Caco-2 (cell line): ENCODE measurements around the gene ATXN10. TPM values are rescaled to one million over a fixed set of nuclear protein-coding genes. Genes with fewer than 3 reads are reported as not detected.
"Not testable (repeated sequence)": the region's sequence is repeated elsewhere in the genome, so short reads cannot be mapped to it uniquely, and the experiment has no call there.

Experiments
- BruUV-seq: library from RNA; stranded (reverse); fragments of 400-500 nt; replicated peaks from 2 replicates; lab custom pipeline; 2021; lab: Mats Ljungman, UMichigan
- CTCF ChIA-PET: fragments of 300-600 bp; sonication (Branson Sonifier 250); formaldehyde crosslinking; loops from one replicate; lab custom pipeline; 2022; ENCODE audit warnings: antibody characterized with exemption; lab: Charles Lee
- POLR2A ChIA-PET: fragments of 300-600 bp; sonication (Branson Sonifier 250); formaldehyde crosslinking; loops from one replicate; lab custom pipeline; 2022; ENCODE audit warnings: antibody characterized with exemption; lab: Charles Lee
- DNase-seq, 2 experiments: peaks; one replicate each; pipeline versions ENCODE4 v3.0.0 to v3.0.0-alpha.2; 2020 to 2022
- H3K27me3 ChIP-seq: replicated peaks from 2 replicates; pipeline ENCODE4 v1.6.0; 2011; ENCODE audit warnings: low read length; ENCODE audit not compliant: control insufficient read depth, insufficient read depth
- H3K36me3 ChIP-seq: 2 replicates; pipeline ENCODE4 v1.5.1; 2011; ENCODE audit warnings: low read length; ENCODE audit not compliant: control insufficient read depth, insufficient read depth
- H3K4me1 ChIP-seq: fragments of 250-450 bp; sonication (Bioruptor Pico); 2 replicates; pipeline ENCODE4 v1.5.1; 2020; ENCODE audit warnings: mild to moderate bottlenecking
- H3K4me3 ChIP-seq: 2 replicates; pipeline ENCODE4 v1.5.1; 2011; ENCODE audit warnings: low read depth, mild to moderate bottlenecking, control low read depth, low read length
- H3K9me3 ChIP-seq: fragments of 250-450 bp; sonication (Bioruptor Pico); 2 replicates; pipeline ENCODE4 v1.5.1; 2020; ENCODE audit warnings: mild to moderate bottlenecking, moderate library complexity
- H3K27ac Mint-ChIP-seq: one replicate; pipeline ENCODE4 v1.8.0; 2022; ENCODE audit warnings: mixed read lengths; ENCODE audit not compliant: unreplicated experiment
- H3K27me3 Mint-ChIP-seq: one replicate; pipeline ENCODE4 v1.8.0; 2022; ENCODE audit warnings: mixed read lengths; ENCODE audit not compliant: insufficient read depth, unreplicated experiment
- H3K36me3 Mint-ChIP-seq: one replicate; pipeline ENCODE4 v1.8.0; 2022; ENCODE audit warnings: mild to moderate bottlenecking, mixed read lengths; ENCODE audit not compliant: insufficient read depth, unreplicated experiment
- H3K4me1 Mint-ChIP-seq: one replicate; pipeline ENCODE4 v1.8.0; 2022; ENCODE audit warnings: low read depth, mixed read lengths; ENCODE audit not compliant: unreplicated experiment
- H3K4me3 Mint-ChIP-seq: one replicate; pipeline ENCODE4 v1.8.0; 2022; ENCODE audit warnings: mild to moderate bottlenecking, moderate library complexity, mixed read lengths; ENCODE audit not compliant: unreplicated experiment
- H3K9me3 Mint-ChIP-seq: one replicate; pipeline ENCODE4 v1.8.0; 2022; ENCODE audit warnings: mixed read lengths; ENCODE audit not compliant: unreplicated experiment
- intact Hi-C: fragments of 100-400 bp; cut with micrococcal nuclease; formaldehyde crosslinking; loops from one replicate; pipeline ENCODE4 v1.10.0; 2022; ENCODE audit not compliant: unreplicated experiment
- total RNA-seq: library from RNA; stranded (reverse); gene quantifications from 2 replicates; pipeline ENCODE4 v1.2.3, GENCODE V29; 2022
- TF ChIP-seq, protein P1 (sequence below), 2 experiments: fragments of 200-600 bp in 1 of 2; IDR thresholded peaks; 1 replicate in 1 of 2; 2 replicates in 1 of 2; pipeline versions ENCODE4 v1.5.1 to v1.8.0; 2011 to 2022; ENCODE audit warnings: antibody characterized with exemption in 1 of 2, control low read depth in 1 of 2, inconsistent platforms in 1 of 2, low read depth in 1 of 2, low read length in 1 of 2, mild to moderate bottlenecking in 1 of 2, moderate library complexity in 1 of 2; ENCODE audit not compliant: insufficient read depth in 1 of 2, severe bottlenecking in 1 of 2, unreplicated experiment in 1 of 2

The ATXN10 gene
- total RNA-seq, 1 experiment from 2014 or later: 155 TPM

- Histone ChIP-seq H3K4me3 (no peak overlapping the region), H3K9me3 (no peaks in the 10 kb centered on the region), H3K36me3 (no peaks in the 10 kb centered on the region), H3K27me3 (no peaks in the 10 kb centered on the region), H3K4me1 (no peaks in the 10 kb centered on the region)
- ChIA-PET POLR2A (no interaction called here), CTCF (no interaction called here)
- Mint-ChIP-seq H3K9me3 (no peaks in the 10 kb centered on the region), H3K36me3 (no peaks in the 10 kb centered on the region), H3K27ac (no peak overlapping the region), H3K27me3 (no peaks in the 10 kb centered on the region), H3K4me1 (no peaks in the 10 kb centered on the region), H3K4me3 (no peak overlapping the region)
- TF ChIP-seq, protein P1, sequence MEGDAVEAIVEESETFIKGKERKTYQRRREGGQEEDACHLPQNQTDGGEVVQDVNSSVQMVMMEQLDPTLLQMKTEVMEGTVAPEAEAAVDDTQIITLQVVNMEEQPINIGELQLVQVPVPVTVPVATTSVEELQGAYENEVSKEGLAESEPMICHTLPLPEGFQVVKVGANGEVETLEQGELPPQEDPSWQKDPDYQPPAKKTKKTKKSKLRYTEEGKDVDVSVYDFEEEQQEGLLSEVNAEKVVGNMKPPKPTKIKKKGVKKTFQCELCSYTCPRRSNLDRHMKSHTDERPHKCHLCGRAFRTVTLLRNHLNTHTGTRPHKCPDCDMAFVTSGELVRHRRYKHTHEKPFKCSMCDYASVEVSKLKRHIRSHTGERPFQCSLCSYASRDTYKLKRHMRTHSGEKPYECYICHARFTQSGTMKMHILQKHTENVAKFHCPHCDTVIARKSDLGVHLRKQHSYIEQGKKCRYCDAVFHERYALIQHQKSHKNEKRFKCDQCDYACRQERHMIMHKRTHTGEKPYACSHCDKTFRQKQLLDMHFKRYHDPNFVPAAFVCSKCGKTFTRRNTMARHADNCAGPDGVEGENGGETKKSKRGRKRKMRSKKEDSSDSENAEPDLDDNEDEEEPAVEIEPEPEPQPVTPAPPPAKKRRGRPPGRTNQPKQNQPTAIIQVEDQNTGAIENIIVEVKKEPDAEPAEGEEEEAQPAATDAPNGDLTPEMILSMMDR (IDR thresholded peaks at IDR 0.05; ENCODE audit: insufficient read depth in 1 of 2, low read depth in 1 of 2, low read length in 1 of 2, severe bottlenecking in 1 of 2, unreplicated experiment in 1 of 2): no peak
- no TSS peak for BruUV-seq
- intact Hi-C loops: no loop called here
- DNase-seq: no peak
Observed at GRCh38 chr22:45657701-45658100, 13.9 kb upstream of the ATXN10 start.

GRCh38 chr22:45664136-45664646 is 7.4 kb upstream of the ATXN10 start:
- H3K27ac Mint-ChIP-seq: no peak overlapping the region
- no peaks in the 10 kb centered on the region for H3K36me3 Mint-ChIP-seq
- no peak overlapping the region for H3K4me3 ChIP-seq
- no peak for DNase-seq
- BruUV-seq: no TSS peak
- peaks cover 10% of the 10 kb centered on the region for H3K27me3 Mint-ChIP-seq
- H3K4me1 ChIP-seq: peaks cover 3% of the 10 kb centered on the region; the same call in 1 of the 2 replicates
- ChIA-PET POLR2A (no interaction called here), CTCF (no interaction called here)
- no peaks in the 10 kb centered on the region for H3K27me3 ChIP-seq
- no peaks in the 10 kb centered on the region for H3K9me3 Mint-ChIP-seq
- no peaks in the 10 kb centered on the region for H3K9me3 ChIP-seq
- TF ChIP-seq, protein P1 (IDR thresholded peaks at IDR 0.05; ENCODE audit: insufficient read depth in 1 of 2, low read depth in 1 of 2, low read length in 1 of 2, severe bottlenecking in 1 of 2, unreplicated experiment in 1 of 2): no peak
- H3K36me3 ChIP-seq: no peaks in the 10 kb centered on the region
- H3K4me1 Mint-ChIP-seq: peaks cover 6% of the 10 kb centered on the region
- intact Hi-C loops: no loop called here
- H3K4me3 Mint-ChIP-seq: no peak overlapping the region

- Mint-ChIP-seq H3K36me3 (peaks cover 9% of the 10 kb centered on the region), H3K4me3 (no peak overlapping the region), H3K27me3 (peaks cover 10% of the 10 kb centered on the region), H3K27ac (no peak overlapping the region), H3K9me3 (no peaks in the 10 kb centered on the region), H3K4me1 (peaks cover 6% of the 10 kb centered on the region)
- Histone ChIP-seq H3K27me3 (no peaks in the 10 kb centered on the region), H3K4me1 (peaks cover 8% of the 10 kb centered on the region), H3K36me3 (no peaks in the 10 kb centered on the region), H3K9me3 (no peaks in the 10 kb centered on the region), H3K4me3 (no peak overlapping the region)
- ChIA-PET POLR2A (interaction anchor here (0.6 kb wide), 1 partner anchor 33 kb away, joined by 15 read pairs; no protein-coding TSS in a partner anchor), CTCF (no interaction called here)
- BruUV-seq: no TSS peak
- no peak for DNase-seq
- intact Hi-C loops: no loop called here
- TF ChIP-seq, protein P1 (IDR thresholded peaks at IDR 0.05; ENCODE audit: insufficient read depth in 1 of 2, low read depth in 1 of 2, low read length in 1 of 2, severe bottlenecking in 1 of 2, unreplicated experiment in 1 of 2): no peak
Observed at GRCh38 chr22:45667486-45667885, 4.1 kb upstream of the ATXN10 start.

GRCh38 chr22:45670363-45670762 is 1.3 kb upstream of the ATXN10 start:
- H3K27me3 Mint-ChIP-seq, DNase-seq, H3K9me3 ChIP-seq, H3K4me3 Mint-ChIP-seq, H3K4me3 ChIP-seq, H3K27ac Mint-ChIP-seq, BruUV-seq, H3K36me3 ChIP-seq, H3K9me3 Mint-ChIP-seq, H3K27me3 ChIP-seq, POLR2A ChIA-PET, intact Hi-C loops: not testable (repeated sequence)
- peaks cover 19% of the 10 kb centered on the region for H3K4me1 ChIP-seq
- Mint-ChIP-seq H3K4me1 (peaks cover 21% of the 10 kb centered on the region), H3K36me3 (peaks cover 12% of the 10 kb centered on the region)
- CTCF ChIA-PET: interaction anchor here (0.7 kb wide), 1 partner anchor 22 kb away, joined by 3 read pairs; no protein-coding TSS in a partner anchor
